OCI-LY7 (cell line): ENCODE results near the gene YJU2. TPM values are rescaled to one million over a fixed set of nuclear protein-coding genes. Genes with fewer than 3 reads are reported as not detected.

Source experiments
- BruUV-seq: library from RNA; stranded (reverse); fragments of 400-500 nt; replicated peaks from 2 replicates; lab custom pipeline; 2021; lab: Mats Ljungman, UMichigan
- CTCF ChIA-PET: fragments of 300-600 bp; sonication (Branson Sonifier 250); formaldehyde crosslinking; loops from one replicate; lab custom pipeline; 2022; ENCODE audit warnings: antibody characterized with exemption; ENCODE audit not compliant: unreplicated experiment; lab: Charles Lee
- POLR2A ChIA-PET: fragments of 300-600 bp; sonication (Branson Sonifier 250); formaldehyde crosslinking; loops from one replicate; lab custom pipeline; 2022; ENCODE audit warnings: antibody characterized with exemption; lab: Charles Lee
- DNase-seq: peaks from one replicate; pipeline ENCODE4 v3.0.0-alpha.2; 2015; ENCODE audit warnings: low spot score
- H2AFZ ChIP-seq: fragments of 200-600 bp; sonication (generic), shearing (Covaris generic); 2 replicates; pipeline ENCODE4 v1.6.1; 2014; ENCODE audit warnings: mild to moderate bottlenecking, antibody characterized with exemption, low read length, moderate library complexity
- H3K27ac ChIP-seq: fragments of 200-600 bp; sonication (generic); 2 replicates; pipeline ENCODE4 v1.5.1; 2014; ENCODE audit warnings: mixed run types, low read depth, mild to moderate bottlenecking, moderate library complexity, low read length, inconsistent platforms; ENCODE audit not compliant: poor library complexity, severe bottlenecking
- H3K36me3 ChIP-seq: fragments of 200-600 bp; sonication (generic); 2 replicates; pipeline ENCODE4 v1.6.1; 2014; ENCODE audit warnings: mild to moderate bottlenecking, antibody characterized with exemption, low read length, moderate library complexity, mixed read lengths; ENCODE audit not compliant: insufficient read depth
- H3K4me1 ChIP-seq: fragments of 200-600 bp; sonication (generic); 2 replicates; pipeline ENCODE4 v1.5.1; 2014; ENCODE audit warnings: mild to moderate bottlenecking, low read length; ENCODE audit not compliant: insufficient read depth, poor library complexity, severe bottlenecking
- H3K4me2 ChIP-seq: fragments of 200-600 bp; sonication (generic); 2 replicates; pipeline ENCODE4 v1.6.1; 2014; ENCODE audit warnings: mild to moderate bottlenecking, low read length
- H3K4me3 ChIP-seq: fragments of 200-600 bp; sonication (generic); 2 replicates; pipeline ENCODE4 v1.5.1; 2014; ENCODE audit warnings: mild to moderate bottlenecking, low read depth, low read length; ENCODE audit not compliant: poor library complexity, severe bottlenecking
- H3K79me2 ChIP-seq: fragments of 200-600 bp; sonication (generic); 2 replicates; pipeline ENCODE4 v1.6.1; 2016; ENCODE audit warnings: low read depth, mild to moderate bottlenecking, low read length, moderate library complexity, mixed read lengths; ENCODE audit not compliant: insufficient read depth
- H3K9me2 ChIP-seq: fragments of 200-600 bp; sonication (generic); 2 replicates; pipeline ENCODE4 v1.6.1; 2016; ENCODE audit warnings: mild to moderate bottlenecking, low read length, mixed read lengths; ENCODE audit not compliant: insufficient read depth
- H3K9me3 ChIP-seq: fragments of 200-600 bp; sonication (generic); 2 replicates; pipeline ENCODE4 v1.6.1; 2014; ENCODE audit warnings: mild to moderate bottlenecking, mixed run types, low read length, mixed read lengths
- H4K20me1 ChIP-seq: fragments of 200-600 bp; sonication (generic); 2 replicates; pipeline ENCODE4 v1.6.1; 2014; ENCODE audit warnings: mild to moderate bottlenecking, antibody characterized with exemption, low read length, moderate library complexity, mixed read lengths; ENCODE audit not compliant: insufficient read depth
- EZH2phosphoT487 ChIP-seq: fragments of 200-600 bp; sonication (generic); IDR thresholded peaks from 2 replicates; pipeline ENCODE4 v1.6.1; 2018; ENCODE audit warnings: low read depth, borderline replicate concordance, mild to moderate bottlenecking, mixed run types, antibody characterized with exemption, low read length, moderate library complexity, mixed read lengths
- intact Hi-C: fragments of 100-400 bp; cut with micrococcal nuclease; formaldehyde crosslinking; loops from one replicate; pipeline ENCODE4 v1.10.0; 2022; ENCODE audit not compliant: unreplicated experiment
- total RNA-seq, 2 experiments: library from RNA; depleted of rRNA in 1 of 2; stranded (reverse); fragments of >200 nt in 1 of 2; shearing (Covaris generic) in 1 of 2; gene quantifications; 2 replicates each; pipeline ENCODE4 v1.2.3, GENCODE V29; 2014 to 2022
- TF ChIP-seq, protein P1 (sequence below): fragments of 200-600 bp; sonication (generic); conservative IDR thresholded peaks from 2 replicates; pipeline ENCODE4 v1.5.1; 2014; ENCODE audit warnings: mild to moderate bottlenecking, antibody characterized with exemption, low read length, moderate library complexity, mixed read lengths

The YJU2 gene
- total RNA-seq, 2 experiments from 2014 or later, result 35.0 to 38.2 TPM

DNA sequence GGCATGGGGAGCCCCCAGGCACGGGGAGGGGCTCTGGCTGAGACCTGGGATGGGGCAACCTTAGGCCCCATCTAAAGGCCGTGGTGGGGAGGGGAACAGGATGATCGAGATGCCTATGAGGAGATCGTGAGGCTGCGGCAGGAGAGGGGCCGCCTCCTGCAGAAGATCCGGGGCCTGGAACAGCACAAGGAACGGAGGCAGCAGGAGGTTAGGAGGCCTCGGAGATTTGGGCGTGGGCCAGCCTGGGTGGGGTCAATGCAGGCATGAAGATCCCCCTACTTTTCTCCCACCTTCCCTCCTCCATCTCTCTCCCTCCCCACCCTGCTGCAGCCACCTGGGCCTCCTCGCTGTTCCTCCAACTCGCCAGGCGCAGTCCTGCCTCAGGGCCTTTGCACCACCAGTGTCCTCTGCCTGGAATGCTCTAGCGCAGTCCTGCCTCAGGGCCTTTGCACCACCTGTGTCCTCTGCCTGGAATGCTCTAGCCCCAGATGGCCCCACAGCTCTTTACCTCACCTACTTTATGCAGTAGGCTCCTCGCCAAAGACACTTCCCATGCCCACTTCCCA lies 36.6 kb upstream of the YJU2 start:
- no TSS peak for BruUV-seq
- Histone ChIP-seq H3K4me1 (no peaks in the 10 kb centered on the region), H3K9me2 (no peaks in the 10 kb centered on the region), H3K27ac (no peak overlapping the region), H2AFZ (no peak overlapping the region), H3K36me3 (no peaks in the 10 kb centered on the region), H3K79me2 (no peaks in the 10 kb centered on the region), H3K9me3 (no peaks in the 10 kb centered on the region), H3K4me3 (no peak overlapping the region), H4K20me1 (no peaks in the 10 kb centered on the region), H3K4me2 (no peak overlapping the region)
- TF ChIP-seq, protein P1, sequence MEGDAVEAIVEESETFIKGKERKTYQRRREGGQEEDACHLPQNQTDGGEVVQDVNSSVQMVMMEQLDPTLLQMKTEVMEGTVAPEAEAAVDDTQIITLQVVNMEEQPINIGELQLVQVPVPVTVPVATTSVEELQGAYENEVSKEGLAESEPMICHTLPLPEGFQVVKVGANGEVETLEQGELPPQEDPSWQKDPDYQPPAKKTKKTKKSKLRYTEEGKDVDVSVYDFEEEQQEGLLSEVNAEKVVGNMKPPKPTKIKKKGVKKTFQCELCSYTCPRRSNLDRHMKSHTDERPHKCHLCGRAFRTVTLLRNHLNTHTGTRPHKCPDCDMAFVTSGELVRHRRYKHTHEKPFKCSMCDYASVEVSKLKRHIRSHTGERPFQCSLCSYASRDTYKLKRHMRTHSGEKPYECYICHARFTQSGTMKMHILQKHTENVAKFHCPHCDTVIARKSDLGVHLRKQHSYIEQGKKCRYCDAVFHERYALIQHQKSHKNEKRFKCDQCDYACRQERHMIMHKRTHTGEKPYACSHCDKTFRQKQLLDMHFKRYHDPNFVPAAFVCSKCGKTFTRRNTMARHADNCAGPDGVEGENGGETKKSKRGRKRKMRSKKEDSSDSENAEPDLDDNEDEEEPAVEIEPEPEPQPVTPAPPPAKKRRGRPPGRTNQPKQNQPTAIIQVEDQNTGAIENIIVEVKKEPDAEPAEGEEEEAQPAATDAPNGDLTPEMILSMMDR, result no peak
- TF ChIP-seq EZH2phosphoT487, result no peak
- intact Hi-C loops, result no loop called here
- POLR2A ChIA-PET, result no interaction called here
- DNase-seq, result no peak
- CTCF ChIA-PET, result no interaction called here

DNA sequence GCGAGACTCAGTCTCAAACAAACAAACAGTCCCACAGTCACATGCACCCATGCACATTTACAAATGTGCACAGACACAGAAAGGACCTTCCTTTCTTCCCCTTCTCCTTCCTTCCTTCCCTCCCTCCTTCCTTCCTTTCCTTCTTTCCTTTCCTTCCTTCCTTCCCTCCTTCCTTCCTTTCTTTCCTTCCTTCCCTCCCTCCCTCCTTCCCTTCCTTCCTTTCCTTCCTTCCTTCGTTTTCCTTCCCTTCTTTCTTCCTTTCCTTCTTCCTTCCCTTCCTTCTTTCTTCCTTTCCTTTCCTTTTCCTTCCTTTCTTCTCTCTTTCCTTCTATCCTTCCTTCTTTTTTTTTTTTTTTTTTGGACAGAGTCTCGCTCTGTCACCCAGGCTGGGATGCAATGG lies 33.8 kb upstream of the YJU2 start:
- Histone ChIP-seq H4K20me1 (no peaks in the 10 kb centered on the region), H3K9me3 (no peaks in the 10 kb centered on the region), H3K36me3 (no peaks in the 10 kb centered on the region), H3K4me3 (no peak overlapping the region), H3K4me2 (no peak overlapping the region), H3K4me1 (no peaks in the 10 kb centered on the region), H3K79me2 (no peaks in the 10 kb centered on the region), H3K27ac (no peak overlapping the region), H2AFZ (no peak overlapping the region), H3K9me2 (no peaks in the 10 kb centered on the region)
- no TSS peak for BruUV-seq
- TF ChIP-seq, protein P1, result no peak
- no peak for TF ChIP-seq EZH2phosphoT487
- intact Hi-C loops, result no loop called here
- ChIA-PET POLR2A (no interaction called here), CTCF (no interaction called here)
- DNase-seq, result no peak

DNA sequence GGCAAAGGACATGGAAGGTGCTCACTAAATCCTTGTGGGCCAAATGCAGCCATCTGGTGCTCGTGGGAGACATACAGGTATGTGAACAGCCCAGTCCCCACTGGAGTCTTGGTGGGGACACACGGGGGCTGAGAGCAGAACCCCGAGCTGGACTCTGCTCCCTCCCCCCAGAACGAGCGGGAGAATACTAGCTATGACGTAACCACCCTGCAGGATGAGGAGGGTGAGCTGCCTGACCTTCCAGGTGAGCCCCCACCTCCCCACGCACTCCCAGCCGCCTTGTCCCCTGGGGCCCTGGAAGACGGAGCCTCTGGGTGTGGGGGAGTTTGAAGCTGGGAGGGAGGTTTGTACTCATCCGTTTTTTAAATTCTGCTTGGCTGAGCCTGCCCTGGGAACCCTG lies 31.1 kb upstream of the YJU2 start:
- intact Hi-C loops, result no loop called here
- TF ChIP-seq, protein P1, result no peak
- TF ChIP-seq EZH2phosphoT487, result no peak
- no peaks in the 10 kb centered on the region for H4K20me1 ChIP-seq
- no peak overlapping the region for H2AFZ ChIP-seq
- no peak overlapping the region for H3K4me3 ChIP-seq
- ChIA-PET POLR2A (no interaction called here), CTCF (no interaction called here)
- no peaks in the 10 kb centered on the region for H3K4me1 ChIP-seq
- H3K79me2 ChIP-seq, result no peaks in the 10 kb centered on the region
- no peak overlapping the region for H3K4me2 ChIP-seq
- H3K9me3 ChIP-seq, result no peaks in the 10 kb centered on the region
- H3K9me2 ChIP-seq, result no peaks in the 10 kb centered on the region
- BruUV-seq, result no TSS peak
- no peak for DNase-seq
- H3K27ac ChIP-seq, result no peak overlapping the region
- no peaks in the 10 kb centered on the region for H3K36me3 ChIP-seq
